HuH-7 (cell line): ENCODE measurements around the gene RALY.
A peak's percentile ranks its signal among the peaks of the same experiment; 100 is the strongest.

ENCODE experiments used
- DNase-seq: peaks from one replicate; pipeline ENCODE4 v3.0.0; 2011; ENCODE audit warnings: low spot score

The RALY gene

GRCh38 chr20:33986560-33987216 is 7.0 kb upstream of the RALY start:
- no peak for DNase-seq

GRCh38 chr20:33990075-33990474 is 3.6 kb upstream of the RALY start:
- no peak for DNase-seq

DNA sequence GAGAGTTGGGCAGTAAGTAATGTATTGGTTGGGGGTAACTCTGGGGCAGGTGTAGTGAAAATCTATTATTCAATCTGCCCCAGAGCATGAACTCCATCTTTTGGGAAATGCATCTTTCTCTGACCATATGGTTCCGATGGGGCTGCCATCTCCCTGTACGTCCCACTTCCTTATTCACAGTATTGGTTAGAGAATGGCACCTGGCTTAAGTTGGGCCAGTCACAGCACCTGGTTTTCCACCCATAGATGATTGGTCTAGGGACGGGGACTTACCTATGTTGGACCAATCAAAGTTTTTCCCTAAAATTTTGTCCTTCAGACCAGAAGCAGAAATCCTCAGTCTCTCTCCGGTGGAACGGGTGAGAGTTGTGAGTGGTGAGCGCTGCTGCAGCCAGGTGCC is 2.2 kb upstream of the RALY start:
- DNase-seq = no peak

GRCh38 chr20:33992145-33992922 is 1.4 kb upstream of the RALY start:
- DNase-seq = no peak

GRCh38 chr20:33992923-33993575 is 662 bp upstream of the RALY start:
- DNase-seq = peak; percentile 96

GRCh38 chr20:33994222-33994913 is 657 bp downstream of the RALY start:
- peak; percentile 76 for DNase-seq

- no peak for DNase-seq
Measured at GRCh38 chr20:33995053-33995831, 1.5 kb downstream of the RALY start.

DNA sequence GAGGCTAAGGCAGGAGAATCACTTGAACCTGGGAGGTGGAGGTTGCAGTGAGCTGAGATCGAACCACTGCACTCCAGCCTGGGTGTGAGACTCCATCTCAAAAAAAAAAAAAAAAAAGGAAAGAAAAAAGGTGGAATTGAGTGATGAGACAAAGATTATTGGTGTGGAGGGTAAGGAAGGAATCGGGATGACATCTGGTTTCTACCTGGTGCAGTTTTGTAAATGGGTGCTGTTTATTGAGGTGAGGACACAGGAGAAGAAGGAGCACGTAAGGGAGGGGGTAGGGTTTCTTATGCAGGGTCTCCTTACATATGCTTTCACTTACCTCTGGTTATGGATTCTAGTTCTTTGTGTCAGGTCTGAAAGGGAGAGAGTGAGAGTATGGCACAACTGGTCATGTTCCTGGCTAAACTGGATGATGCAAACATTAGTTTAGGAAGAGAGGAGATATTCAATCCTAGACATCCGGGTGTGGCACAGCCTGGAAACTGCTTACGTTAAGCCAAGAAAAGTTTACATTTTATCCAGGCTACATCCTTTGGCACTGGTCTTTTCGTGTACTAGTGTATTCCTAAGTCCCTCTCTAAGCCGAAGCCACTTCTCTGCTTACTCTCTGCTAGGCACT is 5.4 kb downstream of the RALY start:
- no peak for DNase-seq

GRCh38 chr20:34001378-34001777 is 7.7 kb downstream of the RALY start:
- DNase-seq = no peak

GRCh38 chr20:34004227-34004626 is 10.5 kb downstream of the RALY start:
- DNase-seq = no peak

DNA sequence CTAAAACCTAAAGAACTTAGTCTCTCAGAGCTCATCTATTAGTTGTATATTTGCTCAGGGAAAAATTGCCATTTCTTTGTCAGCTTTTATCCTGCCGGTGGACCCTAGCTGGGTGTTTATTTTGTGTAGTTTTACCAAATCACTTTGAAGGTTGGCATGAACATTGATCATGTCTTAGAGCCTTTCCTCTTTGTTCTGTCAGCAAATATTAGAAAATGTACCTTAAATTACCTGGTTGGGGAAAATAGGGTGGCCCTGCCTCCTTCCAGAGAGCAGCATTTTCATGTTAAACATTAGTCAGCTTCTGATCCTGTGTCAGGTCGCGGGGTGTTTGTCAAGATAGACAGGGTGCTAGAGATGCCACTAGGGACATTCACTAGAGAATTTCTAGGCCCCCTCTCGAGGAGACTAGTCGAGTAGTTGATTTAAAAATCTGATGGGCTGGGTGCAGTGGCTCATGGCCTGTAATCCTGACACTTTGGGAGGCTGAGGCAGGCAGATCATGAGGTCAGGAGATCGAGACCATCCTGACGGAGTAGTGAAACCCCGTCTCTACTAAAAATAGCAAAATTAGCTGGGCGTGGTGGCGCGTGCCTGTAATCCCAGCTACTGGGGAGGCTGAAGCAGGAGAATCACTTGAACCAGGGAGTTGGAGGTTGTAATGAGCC is 11.2 kb downstream of the RALY start:
- no peak for DNase-seq

- no peak for DNase-seq
Measured at GRCh38 chr20:34006619-34007018, 12.9 kb downstream of the RALY start.

DNA sequence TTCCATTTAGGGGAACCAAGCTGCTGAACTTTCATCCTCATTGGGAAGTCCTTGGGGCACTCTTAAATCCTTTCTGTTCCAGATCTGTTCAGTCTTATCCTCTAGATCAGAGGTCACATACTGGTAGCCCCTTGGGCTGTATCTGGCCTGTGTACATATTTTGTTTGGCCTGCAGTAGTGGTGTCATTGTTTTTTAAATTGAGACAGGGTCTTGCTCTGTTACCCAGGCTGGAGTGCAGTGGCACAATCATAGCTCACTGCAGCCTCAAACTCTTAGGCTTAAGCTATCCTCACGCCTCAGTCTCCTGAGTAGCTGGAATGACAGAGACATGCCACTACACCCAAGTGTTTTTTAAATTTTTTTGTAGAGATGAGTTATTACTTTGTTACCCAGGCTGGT is 14.8 kb downstream of the RALY start:
- no peak for DNase-seq

DNA sequence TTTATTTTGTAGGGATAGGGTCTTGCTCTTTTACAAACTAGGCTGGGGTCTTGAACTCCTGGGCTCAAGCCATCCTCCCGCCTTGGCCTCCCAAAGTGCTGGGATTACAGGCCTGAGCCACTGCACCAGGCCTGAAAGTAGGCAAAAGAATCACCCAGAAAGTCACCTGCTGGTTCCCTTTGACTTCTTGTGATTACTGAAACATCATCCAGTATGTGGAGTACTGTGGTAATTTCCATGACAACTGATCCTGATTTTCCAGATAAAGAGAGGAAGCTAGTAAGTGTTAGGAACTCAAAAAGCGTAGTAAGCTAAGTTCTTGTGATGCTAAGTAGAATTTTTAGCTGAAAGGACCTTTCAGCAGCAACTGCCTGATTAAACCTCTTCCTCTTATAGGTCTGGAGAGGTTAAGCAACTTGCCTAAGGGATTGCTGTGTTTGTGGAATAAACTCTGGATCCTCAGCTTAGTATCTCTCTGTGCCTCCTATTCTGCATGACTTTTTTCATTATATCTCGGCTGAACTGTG is 16.8 kb downstream of the RALY start:
- DNase-seq = no peak

DNA sequence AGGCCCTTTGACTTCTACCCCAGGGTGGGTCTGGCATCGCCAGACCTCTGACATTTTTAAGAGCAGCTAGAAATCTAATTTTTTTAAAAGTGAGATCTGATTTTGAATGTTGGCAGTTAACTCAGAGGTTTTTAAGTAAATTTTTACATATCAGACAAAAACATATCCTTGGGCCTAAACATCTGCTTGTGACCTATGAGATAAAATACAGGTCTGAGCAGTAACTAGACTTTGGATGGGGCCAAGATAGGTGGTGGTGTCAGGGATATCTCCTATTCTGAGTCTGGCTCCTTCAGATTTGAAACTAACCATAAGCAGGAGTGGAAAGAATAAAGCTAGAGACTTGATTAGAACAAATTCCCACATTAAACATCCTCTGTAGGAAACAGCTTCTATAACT is 17.6 kb downstream of the RALY start:
- no peak for DNase-seq

- DNase-seq = no peak
Measured at GRCh38 chr20:34012330-34012729, 18.6 kb downstream of the RALY start.

- no peak for DNase-seq
Measured at GRCh38 chr20:34012735-34013134, 19.0 kb downstream of the RALY start.

DNA sequence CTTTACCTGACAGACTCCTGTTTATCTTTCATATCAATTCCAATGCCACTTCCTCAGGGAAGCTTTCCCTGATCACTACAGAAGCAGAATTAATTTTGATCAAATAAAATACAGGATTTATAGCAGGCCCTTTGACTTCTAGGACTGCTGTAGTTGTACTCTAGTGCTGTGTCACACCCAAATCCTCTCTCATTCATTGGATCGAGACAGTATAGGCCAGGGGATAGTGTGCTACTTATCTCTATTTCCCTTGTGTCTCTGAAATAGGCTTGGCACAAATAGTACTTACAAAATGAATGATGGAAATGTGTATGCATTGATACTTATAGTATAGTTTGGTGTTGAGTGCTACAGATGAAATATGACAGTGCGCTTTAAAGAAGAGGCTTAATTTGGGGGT is 19.8 kb downstream of the RALY start:
- no peak for DNase-seq

- no peak for DNase-seq
Measured at GRCh38 chr20:34014878-34015277, 21.2 kb downstream of the RALY start.
